GM12865 (cell line): ENCODE measurements around the gene BTRC.

ENCODE experiments used
- DNase-seq: peaks from one replicate; pipeline ENCODE4 v3.0.0; 2010; ENCODE audit warnings: low read depth
- H3K4me3 ChIP-seq: 2 replicates; pipeline ENCODE4 v1.5.1; 2011; ENCODE audit warnings: mild to moderate bottlenecking, low read depth, low read length, control low read depth
- TF ChIP-seq, protein P1 (sequence below): IDR thresholded peaks from 2 replicates; pipeline ENCODE4 v1.5.1; 2011; ENCODE audit warnings: low read length, control low read depth, low read depth, inconsistent platforms; ENCODE audit not compliant: insufficient read depth; ENCODE audit errors: missing control alignments

BTRC gene

DNA sequence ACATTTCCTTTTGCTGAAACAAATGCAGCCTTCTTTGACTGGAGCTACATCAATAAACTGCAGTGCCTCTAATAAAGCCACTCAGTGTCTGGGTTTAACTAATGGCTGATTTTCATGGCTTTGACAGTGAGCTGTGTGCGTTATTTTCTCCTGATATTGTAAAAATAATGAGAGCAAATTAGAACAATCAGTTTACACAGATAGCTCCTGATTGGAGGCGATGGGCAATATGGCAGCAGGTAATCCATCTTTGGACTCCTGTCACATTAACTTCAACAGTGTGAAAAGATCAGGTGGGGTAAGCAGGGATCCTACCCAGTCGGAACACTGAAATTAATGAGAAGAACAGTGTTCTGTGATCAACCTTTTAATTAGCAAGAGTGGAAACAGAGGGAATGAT lies 133.4 kb downstream of the BTRC start:
- TF ChIP-seq, protein P1, sequence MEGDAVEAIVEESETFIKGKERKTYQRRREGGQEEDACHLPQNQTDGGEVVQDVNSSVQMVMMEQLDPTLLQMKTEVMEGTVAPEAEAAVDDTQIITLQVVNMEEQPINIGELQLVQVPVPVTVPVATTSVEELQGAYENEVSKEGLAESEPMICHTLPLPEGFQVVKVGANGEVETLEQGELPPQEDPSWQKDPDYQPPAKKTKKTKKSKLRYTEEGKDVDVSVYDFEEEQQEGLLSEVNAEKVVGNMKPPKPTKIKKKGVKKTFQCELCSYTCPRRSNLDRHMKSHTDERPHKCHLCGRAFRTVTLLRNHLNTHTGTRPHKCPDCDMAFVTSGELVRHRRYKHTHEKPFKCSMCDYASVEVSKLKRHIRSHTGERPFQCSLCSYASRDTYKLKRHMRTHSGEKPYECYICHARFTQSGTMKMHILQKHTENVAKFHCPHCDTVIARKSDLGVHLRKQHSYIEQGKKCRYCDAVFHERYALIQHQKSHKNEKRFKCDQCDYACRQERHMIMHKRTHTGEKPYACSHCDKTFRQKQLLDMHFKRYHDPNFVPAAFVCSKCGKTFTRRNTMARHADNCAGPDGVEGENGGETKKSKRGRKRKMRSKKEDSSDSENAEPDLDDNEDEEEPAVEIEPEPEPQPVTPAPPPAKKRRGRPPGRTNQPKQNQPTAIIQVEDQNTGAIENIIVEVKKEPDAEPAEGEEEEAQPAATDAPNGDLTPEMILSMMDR = no peak
- no peak overlapping the region for H3K4me3 ChIP-seq
- DNase-seq = no peak

DNA sequence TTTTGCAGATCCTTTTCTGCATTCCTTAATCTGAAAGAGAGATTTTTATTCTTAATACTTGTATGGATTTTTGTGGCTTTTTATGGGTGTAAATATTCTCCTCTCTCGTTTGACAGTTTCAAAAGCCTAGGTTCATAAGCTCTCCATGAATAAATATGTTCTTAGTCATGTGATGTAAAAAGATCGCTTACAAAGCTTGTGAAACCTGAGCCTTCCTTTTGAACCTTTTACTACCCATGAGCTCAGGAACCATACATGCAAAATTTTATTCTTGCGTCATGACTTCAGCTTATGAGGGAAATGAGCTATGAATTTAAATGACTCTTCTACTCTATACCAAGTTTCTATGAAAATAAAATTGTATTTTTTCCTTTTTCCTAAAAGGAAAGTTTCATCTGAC lies 135.4 kb downstream of the BTRC start:
- no peak overlapping the region for H3K4me3 ChIP-seq
- TF ChIP-seq, protein P1 = no peak
- DNase-seq = no peak

DNA sequence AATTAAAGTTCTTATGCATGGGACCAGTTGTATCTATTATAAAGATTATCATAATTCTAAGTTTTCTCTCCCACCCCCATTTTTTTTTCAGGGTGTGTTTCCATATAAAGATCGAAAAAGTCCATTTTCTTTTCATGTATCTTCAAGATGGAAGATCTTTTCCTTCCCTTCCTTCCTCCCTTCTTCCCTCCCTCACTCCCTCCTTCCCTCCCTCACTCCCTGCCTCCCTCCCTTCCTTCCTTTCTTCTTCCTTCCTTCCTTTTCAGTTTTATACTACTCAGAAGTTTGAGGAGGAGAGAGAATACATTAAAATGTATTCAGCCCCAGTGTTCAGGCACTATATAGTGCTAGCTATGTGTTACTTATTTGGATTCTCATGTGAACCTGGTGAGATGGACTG lies 136.1 kb downstream of the BTRC start:
- H3K4me3 ChIP-seq = no peak overlapping the region
- DNase-seq = no peak
- TF ChIP-seq, protein P1 = no peak

DNA sequence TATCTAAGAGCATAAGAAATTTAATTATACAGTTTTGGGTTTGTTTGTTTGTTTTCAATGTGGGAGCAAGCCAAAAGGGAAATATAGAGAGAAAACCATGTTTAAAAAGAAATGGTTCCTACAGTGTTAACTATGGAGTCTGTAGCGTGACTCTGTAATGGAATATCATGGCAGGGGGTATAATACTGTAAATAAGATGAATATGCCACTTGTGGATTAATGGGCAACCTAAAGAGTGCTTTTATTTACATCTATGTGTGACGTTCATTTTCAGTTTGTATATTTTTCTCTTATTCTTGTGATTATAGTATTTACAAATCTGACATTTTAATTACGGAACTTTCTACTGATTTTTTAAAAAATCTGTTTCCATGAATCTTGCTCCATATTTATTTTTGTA lies 138.2 kb downstream of the BTRC start:
- DNase-seq = no peak
- TF ChIP-seq, protein P1 = no peak

DNA sequence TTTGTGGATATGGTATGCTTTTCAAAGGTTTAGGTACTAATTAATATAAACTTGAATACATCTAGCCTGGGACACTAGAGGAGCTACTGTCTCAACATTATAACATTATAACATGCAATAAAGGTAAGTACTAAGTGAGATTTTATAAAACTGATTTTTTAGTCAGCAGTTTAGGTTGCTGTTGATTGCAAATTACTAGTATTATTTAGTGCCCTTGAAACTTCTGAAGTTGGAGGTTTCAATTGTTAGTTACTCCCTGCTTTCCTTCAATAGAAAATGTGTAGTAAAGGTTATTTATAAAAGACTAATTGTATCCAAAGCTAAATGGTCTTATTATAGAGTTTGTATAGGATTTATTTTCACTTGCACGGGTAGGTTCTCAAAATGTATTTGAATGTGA lies 138.8 kb downstream of the BTRC start:
- DNase-seq = no peak
- no peak overlapping the region for H3K4me3 ChIP-seq
- TF ChIP-seq, protein P1 = no peak

More for the DNA sequence above, 138.2 kb downstream of the BTRC start:
- H3K4me3 ChIP-seq = no peak overlapping the region

DNA sequence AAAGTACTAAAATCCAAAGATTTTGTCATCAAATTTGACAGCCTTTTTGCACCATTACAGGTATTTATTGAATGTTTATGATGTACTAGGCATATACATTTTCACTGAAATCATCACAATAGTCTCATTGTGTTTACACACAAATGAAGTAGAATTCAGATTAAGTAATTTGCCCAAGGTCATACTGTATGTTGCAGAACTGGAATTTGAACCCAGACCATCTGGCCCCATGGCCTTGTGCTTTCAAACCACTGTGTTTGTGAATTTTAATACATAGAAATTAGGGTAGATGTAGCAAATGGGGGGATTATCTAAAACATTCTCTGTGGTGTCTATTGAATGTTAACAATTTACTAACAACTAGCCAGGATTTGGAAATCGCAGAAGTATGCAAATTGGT lies 139.3 kb downstream of the BTRC start:
- no peak for DNase-seq
- TF ChIP-seq, protein P1 = no peak
- no peak overlapping the region for H3K4me3 ChIP-seq

DNA sequence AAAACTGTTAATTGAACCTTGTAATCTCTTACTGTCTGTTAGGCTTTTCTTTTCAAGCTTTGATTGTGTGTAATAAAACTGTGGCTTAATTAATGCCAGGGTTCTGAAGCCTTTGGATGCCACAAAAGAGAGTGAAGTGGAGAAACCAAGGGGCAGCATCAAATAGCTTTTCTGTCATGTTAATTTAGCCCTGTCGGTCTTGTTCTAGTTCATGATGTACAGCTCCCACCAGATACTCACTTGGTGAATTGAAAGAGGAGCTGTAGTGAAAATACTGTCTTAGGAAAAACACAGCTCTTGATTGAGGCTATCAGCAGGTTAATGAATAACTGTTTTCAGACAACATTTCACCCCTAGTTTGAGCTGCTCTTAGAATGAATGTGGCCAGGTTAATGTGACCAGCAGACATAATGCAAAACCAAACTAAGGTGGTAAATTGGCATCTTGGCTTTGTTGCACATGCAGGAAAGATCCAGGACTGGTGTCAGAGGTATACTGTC lies 139.9 kb downstream of the BTRC start:
- TF ChIP-seq, protein P1 = no peak

More for the DNA sequence above, 139.9 kb downstream of the BTRC start:
- no peak for DNase-seq
- no peak overlapping the region for H3K4me3 ChIP-seq
